ENCODE results near the gene ESYT3. TPM values are rescaled to one million over a fixed set of nuclear protein-coding genes. Genes with fewer than 3 reads are reported as not detected.

Gene ESYT3
- polyA plus RNA-seq, 3 donors, result not detected

DNA sequence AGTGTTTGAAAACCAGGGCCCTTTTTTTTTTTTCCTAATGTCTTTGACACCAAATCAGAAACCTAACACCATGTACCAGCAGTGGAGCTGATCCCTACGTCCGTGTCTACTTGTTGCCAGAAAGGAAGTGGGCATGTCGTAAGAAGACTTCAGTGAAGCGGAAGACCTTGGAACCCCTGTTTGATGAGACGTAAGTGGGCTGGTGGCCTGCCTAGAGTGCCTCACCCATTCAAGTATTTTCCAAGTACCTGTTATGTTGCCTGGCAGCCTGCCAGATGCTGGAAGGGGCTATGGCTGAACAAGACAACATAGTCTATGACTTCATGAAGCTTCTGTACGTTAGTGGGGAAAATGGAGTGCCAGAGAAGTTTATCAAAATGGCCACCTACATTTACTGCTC is 39.7 kb downstream of the ESYT3 start:
- no peaks in the 10 kb centered on the region for H3K36me3 ChIP-seq (replicated peaks in 1 of 2; ENCODE audit: control insufficient read depth in 1 of 2, insufficient read depth in 2 of 2, low read length in 2 of 2)
- no peaks in the 10 kb centered on the region for H3K4me1 ChIP-seq (ENCODE audit: control insufficient read depth in 1 of 2, insufficient read depth in 2 of 2, low read length in 2 of 2)
- intact Hi-C loops (cut with micrococcal nuclease), result loop anchor here in 1 of 2 donors (10.0 kb wide), 1 partner anchor 451 kb away; no protein-coding TSS in a partner anchor
- no peak overlapping the region for H3K4me3 Mint-ChIP-seq
- H2AFZ ChIP-seq (ENCODE audit: insufficient read depth, low read depth, low read length, poor library complexity, severe bottlenecking), result no peak overlapping the region
- no peaks in the 10 kb centered on the region for H3K9me3 ChIP-seq (replicated peaks in 1 of 2; ENCODE audit: control insufficient read depth in 1 of 2, insufficient read depth in 1 of 2, low read length in 2 of 2)
- H3K9ac ChIP-seq (ENCODE audit: insufficient read depth, low read length, poor library complexity, severe bottlenecking), result no peak overlapping the region
- no peak overlapping the region for H3K4me2 ChIP-seq (replicated peaks; ENCODE audit: extremely low read depth, low read length, poor library complexity, severe bottlenecking)
- peaks cover 0 to 2% (median 0%) of the 10 kb centered on the region in 7 donors for H3K9me3 Mint-ChIP-seq
- H4K20me1 ChIP-seq (ENCODE audit: insufficient read depth, low read length), result no peaks in the 10 kb centered on the region
- H3K4me3 ChIP-seq (replicated peaks in 1 of 3; ENCODE audit: low read depth in 2 of 3, low read length in 3 of 3), result no peak overlapping the region
- peaks cover 2 to 4% (median 4%) of the 10 kb centered on the region in 3 donors for H3K27me3 Mint-ChIP-seq (ENCODE audit: low read depth in 3 of 3)
- peaks cover 3% of the 10 kb centered on the region for H3K4me1 Mint-ChIP-seq
- WGBS (ENCODE audit: insufficient coverage), result no CpG with 5 or more reads among the region's 6 CpGs
- no peaks in the 10 kb centered on the region for H3K36me3 Mint-ChIP-seq
- H3K27ac ChIP-seq (ENCODE audit: low read depth in 1 of 2, low read length in 2 of 2), result no peak overlapping the region
- H3K27ac Mint-ChIP-seq, result no peak overlapping the region
- no peaks in the 10 kb centered on the region for H3K79me2 ChIP-seq (ENCODE audit: insufficient read depth, low read length)
- TF ChIP-seq, protein P1, sequence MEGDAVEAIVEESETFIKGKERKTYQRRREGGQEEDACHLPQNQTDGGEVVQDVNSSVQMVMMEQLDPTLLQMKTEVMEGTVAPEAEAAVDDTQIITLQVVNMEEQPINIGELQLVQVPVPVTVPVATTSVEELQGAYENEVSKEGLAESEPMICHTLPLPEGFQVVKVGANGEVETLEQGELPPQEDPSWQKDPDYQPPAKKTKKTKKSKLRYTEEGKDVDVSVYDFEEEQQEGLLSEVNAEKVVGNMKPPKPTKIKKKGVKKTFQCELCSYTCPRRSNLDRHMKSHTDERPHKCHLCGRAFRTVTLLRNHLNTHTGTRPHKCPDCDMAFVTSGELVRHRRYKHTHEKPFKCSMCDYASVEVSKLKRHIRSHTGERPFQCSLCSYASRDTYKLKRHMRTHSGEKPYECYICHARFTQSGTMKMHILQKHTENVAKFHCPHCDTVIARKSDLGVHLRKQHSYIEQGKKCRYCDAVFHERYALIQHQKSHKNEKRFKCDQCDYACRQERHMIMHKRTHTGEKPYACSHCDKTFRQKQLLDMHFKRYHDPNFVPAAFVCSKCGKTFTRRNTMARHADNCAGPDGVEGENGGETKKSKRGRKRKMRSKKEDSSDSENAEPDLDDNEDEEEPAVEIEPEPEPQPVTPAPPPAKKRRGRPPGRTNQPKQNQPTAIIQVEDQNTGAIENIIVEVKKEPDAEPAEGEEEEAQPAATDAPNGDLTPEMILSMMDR (IDR thresholded peaks at IDR 0.05), result no peak
- no peaks in the 10 kb centered on the region for H3K27me3 ChIP-seq (ENCODE audit: control insufficient read depth in 2 of 2, insufficient read depth in 2 of 2, low read length in 2 of 2)
- DNase-seq, result no peak

DNA sequence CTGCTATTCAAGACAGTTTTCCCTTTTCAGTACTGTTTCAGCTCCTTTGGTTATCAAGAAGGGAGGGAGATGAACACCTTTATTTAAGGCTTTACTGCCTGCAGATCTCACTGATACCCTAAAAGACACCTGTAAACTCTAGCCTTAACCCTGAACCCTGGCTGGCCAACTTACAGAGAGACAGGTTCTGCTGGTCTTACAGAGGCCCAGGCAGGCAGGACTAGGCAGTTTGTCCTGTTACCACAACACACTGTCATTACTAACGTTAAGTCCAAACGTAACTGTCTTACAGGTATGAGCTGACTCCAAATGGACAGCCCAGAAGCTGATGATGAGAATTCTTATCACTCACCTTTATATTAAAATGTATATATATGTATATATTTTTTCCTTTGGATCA is 42.1 kb downstream of the ESYT3 start:
- H3K4me3 Mint-ChIP-seq, result no peak overlapping the region
- peaks cover 1 to 2% (median 2%) of the 10 kb centered on the region in 3 donors for H3K27me3 Mint-ChIP-seq (ENCODE audit: low read depth in 3 of 3)
- H3K4me3 ChIP-seq (replicated peaks in 1 of 3; ENCODE audit: low read depth in 2 of 3, low read length in 3 of 3), result no peak overlapping the region

More for the DNA sequence above, 42.1 kb downstream of the ESYT3 start:
- no peak for DNase-seq
- H3K27ac ChIP-seq (ENCODE audit: low read depth in 1 of 2, low read length in 2 of 2), result no peak overlapping the region
- peaks cover 12% of the 10 kb centered on the region for H3K4me1 Mint-ChIP-seq
- H3K9ac ChIP-seq (ENCODE audit: insufficient read depth, low read length, poor library complexity, severe bottlenecking), result no peak overlapping the region
- H4K20me1 ChIP-seq (ENCODE audit: insufficient read depth, low read length), result no peaks in the 10 kb centered on the region
- no peaks in the 10 kb centered on the region for H3K27me3 ChIP-seq (ENCODE audit: control insufficient read depth in 2 of 2, insufficient read depth in 2 of 2, low read length in 2 of 2)
- H3K9me3 Mint-ChIP-seq, result no peaks in the 10 kb centered on the region
- no CpG with 5 or more reads among the region's 2 CpGs for WGBS (ENCODE audit: insufficient coverage)
- TF ChIP-seq, protein P1 (IDR thresholded peaks at IDR 0.05), result no peak
- H3K9me3 ChIP-seq (replicated peaks in 1 of 2; ENCODE audit: control insufficient read depth in 1 of 2, insufficient read depth in 1 of 2, low read length in 2 of 2), result no peaks in the 10 kb centered on the region
- no peak overlapping the region for H3K4me2 ChIP-seq (replicated peaks; ENCODE audit: extremely low read depth, low read length, poor library complexity, severe bottlenecking)
- H3K4me1 ChIP-seq (ENCODE audit: control insufficient read depth in 1 of 2, insufficient read depth in 2 of 2, low read length in 2 of 2), result no peaks in the 10 kb centered on the region
- no peaks in the 10 kb centered on the region for H3K36me3 Mint-ChIP-seq
- intact Hi-C loops (cut with micrococcal nuclease), result loop anchor here in 1 of 2 donors (10.0 kb wide), 1 partner anchor 448 kb away; no protein-coding TSS in a partner anchor
- H3K79me2 ChIP-seq (ENCODE audit: insufficient read depth, low read length), result no peaks in the 10 kb centered on the region
- H3K27ac Mint-ChIP-seq, result no peak overlapping the region
- no peaks in the 10 kb centered on the region for H3K36me3 ChIP-seq (replicated peaks in 1 of 2; ENCODE audit: control insufficient read depth in 1 of 2, insufficient read depth in 2 of 2, low read length in 2 of 2)
- H2AFZ ChIP-seq (ENCODE audit: insufficient read depth, low read depth, low read length, poor library complexity, severe bottlenecking), result no peak overlapping the region

All from CD14-positive monocyte (primary cell).